Ectodermal cell (in vitro differentiated cells): Measurements from ENCODE around the gene E2F1.
A peak's percentile ranks its signal among the peaks of the same experiment; 100 is the strongest.

Experiments
- H3K27ac ChIP-seq: 2 replicates; pipeline ENCODE4 v1.7.0; 2013; ENCODE audit warnings: mild to moderate bottlenecking, low read depth, low read length; ENCODE audit not compliant: insufficient read depth, poor library complexity, severe bottlenecking
- H3K27me3 ChIP-seq: 2 replicates; pipeline ENCODE4 v1.7.0; 2013; ENCODE audit warnings: mild to moderate bottlenecking, low read length; ENCODE audit not compliant: insufficient read depth, control insufficient read depth, poor library complexity, severe bottlenecking
- H3K36me3 ChIP-seq: one replicate; pipeline ENCODE4 v1.7.0; 2013; ENCODE audit warnings: low read length; ENCODE audit not compliant: control insufficient read depth, insufficient read depth
- H3K4me1 ChIP-seq: one replicate; pipeline ENCODE4 v1.7.0; 2013; ENCODE audit warnings: low read length; ENCODE audit not compliant: control insufficient read depth, insufficient read depth
- H3K4me3 ChIP-seq: 2 replicates; pipeline ENCODE4 v1.7.0; 2013; ENCODE audit warnings: low read depth, low read length, control low read depth; ENCODE audit not compliant: insufficient read depth
- H3K9me3 ChIP-seq: 2 replicates; pipeline ENCODE4 v1.7.0; 2013; ENCODE audit warnings: mild to moderate bottlenecking, low read length, moderate library complexity; ENCODE audit not compliant: control insufficient read depth
- WGBS, 2 experiments: methylation state at CpG; one replicate each; pipeline ENCODE4 v1.1.7; 2013; ENCODE audit warnings: missing lambda C conversion rate in 2 of 2; 5-methylcytosine and 5-hydroxymethylcytosine counted together

Gene E2F1

GRCh38 chr20:33676652-33677645 is 9.2 kb downstream of the E2F1 start:
- Histone ChIP-seq H3K27me3 (no peaks in the 10 kb centered on the region), H3K9me3 (no peaks in the 10 kb centered on the region), H3K27ac (no peak overlapping the region), H3K4me3 (no peak overlapping the region), H3K36me3 (peaks cover 16% of the 10 kb centered on the region), H3K4me1 (peaks cover 26% of the 10 kb centered on the region)
- WGBS, 2 experiments = 95 to 96% methylated on average over 30 of the region's 31 CpGs

GRCh38 chr20:33676121-33676520 is 10.1 kb downstream of the E2F1 start:
- no peak overlapping the region for H3K4me3 ChIP-seq
- H3K4me1 ChIP-seq = peaks cover 26% of the 10 kb centered on the region
- 95% methylated on average over 11 of the region's 11 CpGs for WGBS, 2 experiments

DNA sequence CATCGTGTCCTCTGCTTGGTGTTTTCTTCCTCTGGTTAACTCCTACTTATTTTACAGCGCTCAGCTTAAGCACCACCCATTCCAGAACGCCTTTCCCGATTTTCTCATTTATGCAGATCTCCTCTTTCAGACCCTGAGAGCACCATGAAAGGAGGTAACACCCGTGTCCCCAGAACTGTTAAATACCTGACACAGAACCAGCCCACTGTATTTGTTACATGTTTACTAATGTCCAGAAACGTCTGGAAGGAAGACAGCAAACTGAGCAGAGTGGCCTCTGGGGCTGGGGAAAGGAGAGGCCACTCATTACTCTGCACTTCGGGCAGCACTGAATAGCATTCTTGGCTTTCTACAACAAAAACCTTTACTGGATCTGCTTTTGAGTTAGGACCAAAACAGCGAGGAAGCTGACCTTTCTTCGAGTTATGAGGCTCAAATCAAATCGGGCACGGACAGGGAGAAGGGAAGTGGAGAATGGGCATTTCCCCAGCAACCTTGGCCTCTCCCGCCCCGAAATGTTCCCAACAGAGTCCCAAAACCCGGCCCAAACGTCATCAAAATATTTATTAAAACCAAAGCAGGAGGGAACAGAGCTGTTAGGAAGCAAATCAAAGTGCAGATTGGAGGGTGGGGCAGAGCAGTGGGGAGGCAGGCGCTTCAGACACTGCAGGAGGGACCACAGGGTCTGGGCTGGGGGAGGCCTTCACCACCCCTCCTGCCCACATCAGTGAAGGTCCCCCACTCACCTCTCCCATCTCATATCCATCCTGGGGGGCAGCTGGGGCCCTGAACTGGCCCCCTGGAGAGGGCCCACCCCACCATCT is 10.8 kb downstream of the E2F1 start:
- no peaks in the 10 kb centered on the region for H3K9me3 ChIP-seq
- 54 to 55% methylated on average over 16 of the region's 16 CpGs for WGBS, 2 experiments
- no peak overlapping the region for H3K4me3 ChIP-seq
- no peaks in the 10 kb centered on the region for H3K27me3 ChIP-seq
- no peak overlapping the region for H3K27ac ChIP-seq
- H3K36me3 ChIP-seq = peaks cover 13% of the 10 kb centered on the region
- H3K4me1 ChIP-seq = peaks cover 26% of the 10 kb centered on the region

More at GRCh38 chr20:33676121-33676520, 10.1 kb downstream of the E2F1 start:
- Histone ChIP-seq H3K36me3 (peaks cover 16% of the 10 kb centered on the region), H3K27me3 (no peaks in the 10 kb centered on the region), H3K27ac (no peak overlapping the region), H3K9me3 (no peaks in the 10 kb centered on the region)

- WGBS, 2 experiments = 2% methylated on average over 73 of the region's 73 CpGs
- peak within 1 kb of the TSS; percentile 63 for H3K4me3 ChIP-seq
- no peak within 1 kb of the TSS for H3K27ac ChIP-seq
- H3K36me3 ChIP-seq = peaks cover 12% of the 10 kb centered on the region
- H3K4me1 ChIP-seq = peaks cover 26% of the 10 kb centered on the region
- no peaks in the 10 kb centered on the region for H3K27me3 ChIP-seq
- no peaks in the 10 kb centered on the region for H3K9me3 ChIP-seq
These were observed 11.7 kb downstream of the E2F1 start, which contains the start of gene NECAB3 for GRCh38 chr20:33674294-33675135. Gene NECAB3, minus strand, starts transcription at chr20:33674428. Its CDS starts 76 bp downstream, at chr20:33674352.

DNA sequence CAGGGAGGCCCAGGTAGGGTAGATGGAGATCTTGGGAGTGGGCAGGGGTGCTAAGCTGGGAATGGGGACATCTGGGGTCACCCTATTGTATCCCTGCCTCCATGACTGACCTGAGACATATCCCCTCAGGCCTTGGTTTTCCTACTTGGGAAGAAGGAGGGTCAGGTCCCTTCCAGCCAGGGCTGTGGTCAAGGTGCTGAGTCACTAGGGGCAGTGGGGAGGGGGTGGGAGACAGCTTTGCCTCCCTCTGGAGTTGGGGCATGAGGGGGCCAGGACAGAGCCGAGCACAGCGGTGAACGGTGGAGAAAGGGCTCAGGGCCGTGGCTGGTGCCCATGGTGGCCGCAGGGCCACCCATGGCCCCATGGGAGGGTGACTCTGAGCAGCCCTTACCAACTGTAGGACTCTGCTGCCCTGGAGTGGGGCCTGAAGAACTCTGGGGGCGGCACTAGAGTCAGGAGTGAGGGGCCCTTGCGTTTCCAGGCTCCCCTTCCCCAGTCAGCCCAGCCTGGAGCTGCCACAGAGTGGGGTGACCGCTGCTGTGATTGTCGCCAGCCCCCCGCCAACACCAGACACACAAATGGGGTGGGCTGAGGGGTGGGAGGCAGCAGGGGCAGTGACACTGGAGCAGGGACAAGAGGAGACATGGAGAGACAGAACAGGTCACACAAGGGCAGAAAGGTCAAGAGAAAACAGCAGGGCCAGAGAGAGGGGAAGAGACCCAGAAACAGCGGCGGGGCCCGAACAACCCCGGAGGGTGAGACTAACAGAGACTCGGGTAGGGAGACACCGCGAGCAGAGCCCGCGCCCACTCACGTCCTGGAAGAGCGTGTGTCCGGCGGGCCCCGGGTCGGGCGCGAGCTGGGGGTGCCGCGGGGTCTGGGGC is 12.5 kb downstream of the E2F1 start:
- H3K27ac ChIP-seq = no peak overlapping the region
- peaks cover 26% of the 10 kb centered on the region for H3K4me1 ChIP-seq
- peaks cover 7% of the 10 kb centered on the region for H3K36me3 ChIP-seq
- H3K4me3 ChIP-seq = peak overlapping the region; percentile 63
- no peaks in the 10 kb centered on the region for H3K9me3 ChIP-seq
- WGBS, 2 experiments = 7% methylated on average over 29 of the region's 29 CpGs
- H3K27me3 ChIP-seq = no peaks in the 10 kb centered on the region

DNA sequence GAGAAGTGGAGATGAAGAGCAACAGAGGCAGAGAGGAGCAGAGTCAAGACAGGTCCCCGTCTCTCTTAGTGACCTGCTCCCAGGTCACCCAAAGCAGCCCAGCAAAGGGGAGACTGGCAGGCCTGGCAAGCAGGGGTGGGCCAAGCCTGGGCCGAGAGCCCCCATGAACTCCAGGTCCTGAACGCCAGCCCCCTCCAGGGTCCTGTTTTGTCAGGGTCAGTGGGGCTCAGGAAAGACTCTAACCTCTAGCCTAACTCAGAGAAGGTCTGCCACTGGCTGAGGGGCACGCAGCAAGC is 13.1 kb downstream of the E2F1 start:
- H3K27me3 ChIP-seq = peaks cover 2% of the 10 kb centered on the region
- no peak overlapping the region for H3K27ac ChIP-seq
- no peaks in the 10 kb centered on the region for H3K9me3 ChIP-seq
- peaks cover 2% of the 10 kb centered on the region for H3K36me3 ChIP-seq
- peaks cover 26% of the 10 kb centered on the region for H3K4me1 ChIP-seq
- WGBS, 2 experiments = 66 to 70% methylated on average over 4 of the region's 4 CpGs
- H3K4me3 ChIP-seq = peak overlapping the region; percentile 63

- Histone ChIP-seq H3K27me3 (peaks cover 6% of the 10 kb centered on the region), H3K9me3 (no peaks in the 10 kb centered on the region), H3K4me1 (peaks cover 26% of the 10 kb centered on the region), H3K4me3 (no peak overlapping the region), H3K27ac (no peak overlapping the region), H3K36me3 (no peaks in the 10 kb centered on the region)
- 59 to 61% methylated on average over 17 of the region's 17 CpGs for WGBS, 2 experiments
These were observed 13.6 kb downstream of the E2F1 start for GRCh38 chr20:33672426-33673113.

GRCh38 chr20:33671573-33672288 is 14.5 kb downstream of the E2F1 start:
- H3K27me3 ChIP-seq = peaks cover 14% of the 10 kb centered on the region
- no peaks in the 10 kb centered on the region for H3K9me3 ChIP-seq
- WGBS, 2 experiments = 93 to 94% methylated on average over 8 of the region's 8 CpGs
- H3K4me1 ChIP-seq = peaks cover 26% of the 10 kb centered on the region
- no peak overlapping the region for H3K4me3 ChIP-seq
- no peak overlapping the region for H3K27ac ChIP-seq
- H3K36me3 ChIP-seq = no peaks in the 10 kb centered on the region
